Naive B cell (primary cell): Measurements from ENCODE around the gene SMOC1. TPM values are rescaled to one million over a fixed set of nuclear protein-coding genes. Genes with fewer than 3 reads are reported as not detected.
A peak's percentile ranks its signal among the peaks of the same experiment; 100 is the strongest.

ENCODE experiments used
- ATAC-seq, 2 donors: fragments of 150-1000 bp; cut with Tn5 transposase; 2 replicates each; pipeline ENCODE4 v1.10.0; 2021; ENCODE audit warnings: low read depth in 2 of 2, mild to moderate bottlenecking in 2 of 2, moderate library complexity in 2 of 2
- DNase-seq: peaks from one replicate; pipeline ENCODE4 v3.0.0; 2022
- H3K27ac Mint-ChIP-seq, 6 donors: one replicate each; pipeline ENCODE4 v1.8.0; 2020 to 2022; ENCODE audit warnings: mild to moderate bottlenecking in 6 of 6, mixed read lengths in 6 of 6, moderate library complexity in 5 of 6, inconsistent platforms in 2 of 6
- H3K27me3 Mint-ChIP-seq, 3 donors: one replicate each; pipeline ENCODE4 v1.8.0; 2021 to 2022; ENCODE audit warnings: mixed read lengths in 3 of 3, mild to moderate bottlenecking in 1 of 3
- H3K36me3 Mint-ChIP-seq, 2 donors: one replicate each; pipeline ENCODE4 v1.8.0; 2020 to 2022; ENCODE audit warnings: mixed read lengths in 2 of 2, inconsistent platforms in 1 of 2, mild to moderate bottlenecking in 1 of 2
- H3K4me1 Mint-ChIP-seq, 3 donors: one replicate each; pipeline ENCODE4 v1.8.0; 2020 to 2022; ENCODE audit warnings: mixed read lengths in 3 of 3, inconsistent platforms in 1 of 3, mild to moderate bottlenecking in 1 of 3, moderate library complexity in 1 of 3
- H3K4me3 Mint-ChIP-seq, 8 donors: one replicate each; pipeline ENCODE4 v1.8.0; 2020 to 2022; ENCODE audit warnings: mild to moderate bottlenecking in 8 of 8, mixed read lengths in 8 of 8, moderate library complexity in 8 of 8, inconsistent platforms in 2 of 8
- H3K9me3 Mint-ChIP-seq, 7 donors: one replicate each; pipeline ENCODE4 v1.8.0; 2020 to 2022; ENCODE audit warnings: mixed read lengths in 7 of 7, mild to moderate bottlenecking in 5 of 7, inconsistent platforms in 2 of 7, moderate library complexity in 1 of 7
- polyA plus RNA-seq, 6 donors: library from polyadenylated mRNA; unstranded; fragments of 300-500 nt; fragmentation: Illumina TruSeq; gene quantifications; one replicate each; pipeline ENCODE4 v1.2.3, GENCODE V29; 2021; ENCODE audit warnings: low read depth in 6 of 6

Gene SMOC1
- polyA plus RNA-seq, 6 donors from 2014 or later: not detected

DNA sequence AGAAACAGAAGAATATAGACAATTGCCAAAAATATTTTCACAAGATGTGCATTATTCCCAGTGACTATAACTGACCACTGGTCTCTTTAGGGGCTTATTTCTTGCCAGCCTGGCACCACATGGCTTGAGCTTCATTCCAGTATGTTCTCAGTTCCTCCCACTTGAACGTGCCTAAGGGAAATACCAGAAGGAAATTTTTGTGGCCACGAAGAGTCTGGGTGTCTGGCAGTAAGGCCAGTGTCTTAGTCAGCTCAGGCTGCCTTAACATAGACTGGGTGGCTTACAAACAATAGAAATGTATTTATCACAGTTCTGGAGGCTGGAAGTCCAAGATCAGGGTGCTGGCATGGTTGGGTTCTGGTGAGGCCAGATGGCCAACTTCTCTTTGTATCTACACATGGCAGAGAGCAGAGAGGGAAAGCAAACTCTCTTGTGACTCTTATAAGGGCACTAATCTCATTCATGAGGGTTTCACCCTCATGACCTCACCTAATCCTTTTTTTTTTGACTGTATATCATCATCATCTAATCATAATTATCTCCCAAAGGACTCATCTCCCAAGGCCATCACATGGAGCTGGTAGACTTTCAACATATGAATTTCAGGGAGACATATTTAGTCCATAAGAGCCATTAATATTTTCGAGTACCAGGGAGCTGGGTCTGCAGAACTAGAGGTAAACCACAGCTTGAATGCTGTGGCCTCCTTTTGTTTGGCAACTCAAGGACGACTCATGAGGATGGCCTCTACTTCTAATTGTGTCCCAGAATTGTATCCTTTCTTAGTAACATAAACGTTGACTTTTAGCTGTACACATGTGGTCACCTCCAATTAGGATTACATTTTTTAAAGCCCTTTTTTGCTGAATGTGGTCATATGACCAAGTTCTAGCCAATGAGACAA lies 5.1 kb upstream of the SMOC1 start:
- Mint-ChIP-seq H3K36me3 (no peaks in the 10 kb centered on the region), H3K4me3 (no peak overlapping the region), H3K27ac (no peak overlapping the region), H3K4me1 (peaks cover 0 to 4% (median 0%) of the 10 kb centered on the region in 3 donors), H3K27me3 (peaks cover 24 to 48% (median 24%) of the 10 kb centered on the region in 3 donors), H3K9me3 (peaks cover 0 to 24% (median 9%) of the 10 kb centered on the region in 7 donors)
- DNase-seq (no peak), ATAC-seq (no peak)

GRCh38 chr14:69876221-69876847 lies 2.9 kb upstream of the SMOC1 start:
- ATAC-seq (no peak), DNase-seq (no peak)
- peaks cover 35 to 57% (median 43%) of the 10 kb centered on the region in 3 donors for H3K27me3 Mint-ChIP-seq
- peaks cover 0 to 15% (median 9%) of the 10 kb centered on the region in 7 donors for H3K9me3 Mint-ChIP-seq
- peaks cover 0 to 4% (median 0%) of the 10 kb centered on the region in 3 donors for H3K4me1 Mint-ChIP-seq
- H3K27ac Mint-ChIP-seq: no peak overlapping the region
- no peak overlapping the region for H3K4me3 Mint-ChIP-seq
- no peaks in the 10 kb centered on the region for H3K36me3 Mint-ChIP-seq

DNA sequence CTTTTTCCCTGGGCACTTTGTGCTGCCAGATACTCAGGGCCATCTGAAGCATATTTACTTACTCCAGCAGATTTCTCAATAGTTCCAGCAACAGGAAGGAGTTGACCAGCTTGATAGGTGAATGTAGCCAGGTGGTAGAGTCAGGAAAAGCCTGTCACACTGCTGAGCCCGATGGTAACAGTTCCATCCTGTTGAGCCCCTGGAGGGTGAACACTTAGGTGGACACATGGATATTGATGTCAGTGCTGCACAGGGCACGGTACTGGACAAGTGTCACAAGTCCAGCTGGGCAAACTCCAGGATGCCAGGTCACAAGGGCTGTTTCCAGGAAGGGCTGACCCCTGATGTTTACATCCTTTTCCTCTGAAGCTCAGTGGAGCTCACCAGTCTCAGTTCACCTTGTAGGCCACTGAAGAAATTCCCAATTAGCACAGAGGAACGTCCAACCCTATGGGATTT lies 2.3 kb upstream of the SMOC1 start:
- Mint-ChIP-seq H3K9me3 (peaks cover 0 to 15% (median 9%) of the 10 kb centered on the region in 7 donors), H3K27me3 (peaks cover 40 to 63% (median 48%) of the 10 kb centered on the region in 3 donors), H3K4me3 (no peak overlapping the region), H3K4me1 (peaks cover 0 to 4% (median 0%) of the 10 kb centered on the region in 3 donors), H3K27ac (no peak overlapping the region), H3K36me3 (no peaks in the 10 kb centered on the region)
- DNase-seq (no peak), ATAC-seq (no peak)

DNA sequence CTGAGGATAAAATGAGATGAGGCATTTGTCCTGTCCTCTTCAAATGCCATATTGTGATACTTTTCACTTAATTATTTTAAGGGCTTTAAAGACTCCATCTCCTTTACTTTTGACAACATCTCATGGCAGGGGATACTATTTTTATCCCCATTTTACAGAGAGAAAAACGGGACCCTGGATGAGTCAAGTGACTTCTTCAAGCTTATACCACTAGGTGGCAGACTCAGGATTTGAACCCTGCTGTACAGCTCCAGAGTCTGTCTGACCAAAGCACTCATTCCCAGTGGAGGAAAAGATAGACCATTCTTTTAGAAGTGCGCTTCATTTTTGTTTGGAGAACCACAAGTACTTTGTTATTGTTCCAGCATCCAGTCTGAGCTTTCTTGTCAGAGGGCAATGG lies 1.7 kb upstream of the SMOC1 start:
- Mint-ChIP-seq H3K4me3 (no peak overlapping the region), H3K36me3 (no peaks in the 10 kb centered on the region), H3K27ac (no peak overlapping the region), H3K27me3 (peaks cover 38 to 69% (median 53%) of the 10 kb centered on the region in 3 donors), H3K9me3 (peaks cover 0 to 15% (median 9%) of the 10 kb centered on the region in 7 donors), H3K4me1 (peaks cover 0 to 4% (median 0%) of the 10 kb centered on the region in 3 donors)
- DNase-seq (no peak), ATAC-seq (no peak)

DNA sequence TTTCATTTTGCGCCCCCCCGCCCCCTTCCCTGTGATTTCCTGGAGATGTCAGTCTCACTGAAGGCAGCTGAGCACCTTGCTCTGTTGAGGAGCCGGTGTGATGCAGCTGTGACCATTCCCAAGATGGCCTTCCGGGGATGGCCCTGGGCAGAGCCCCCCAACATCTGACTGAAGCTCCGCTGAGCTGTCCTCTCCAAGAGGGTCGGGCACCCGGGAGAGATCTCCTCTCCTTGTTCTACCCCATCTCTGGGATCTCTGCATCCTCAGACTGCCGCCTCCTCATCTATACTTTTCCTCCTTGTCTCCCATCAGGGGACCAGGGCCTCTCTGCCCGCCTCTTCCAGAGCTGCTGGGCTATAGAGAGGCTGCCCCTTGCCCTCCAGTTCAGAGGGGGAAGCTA lies 965 bp upstream of the SMOC1 start:
- H3K27ac Mint-ChIP-seq: no peak overlapping the region
- H3K4me1 Mint-ChIP-seq: peaks cover 0 to 4% (median 0%) of the 10 kb centered on the region in 3 donors
- peaks cover 0 to 15% (median 9%) of the 10 kb centered on the region in 7 donors for H3K9me3 Mint-ChIP-seq
- ATAC-seq (no peak), DNase-seq (no peak)
- H3K27me3 Mint-ChIP-seq: peaks cover 36 to 71% (median 53%) of the 10 kb centered on the region in 3 donors
- H3K4me3 Mint-ChIP-seq: no peak overlapping the region
- no peaks in the 10 kb centered on the region for H3K36me3 Mint-ChIP-seq

- no peaks in the 10 kb centered on the region for H3K36me3 Mint-ChIP-seq
- H3K4me3 Mint-ChIP-seq: peak overlapping the region in 1 of 8 donors; percentile 36
- peaks cover 0 to 4% (median 0%) of the 10 kb centered on the region in 3 donors for H3K4me1 Mint-ChIP-seq
- DNase-seq (no peak), ATAC-seq (no peak)
- H3K27ac Mint-ChIP-seq: no peak overlapping the region
- H3K27me3 Mint-ChIP-seq: peaks cover 42 to 78% (median 70%) of the 10 kb centered on the region in 3 donors
- peaks cover 0 to 2% (median 0%) of the 10 kb centered on the region in 7 donors for H3K9me3 Mint-ChIP-seq
These were observed 850 bp downstream of the SMOC1 start for GRCh38 chr14:69880044-69880487.

DNA sequence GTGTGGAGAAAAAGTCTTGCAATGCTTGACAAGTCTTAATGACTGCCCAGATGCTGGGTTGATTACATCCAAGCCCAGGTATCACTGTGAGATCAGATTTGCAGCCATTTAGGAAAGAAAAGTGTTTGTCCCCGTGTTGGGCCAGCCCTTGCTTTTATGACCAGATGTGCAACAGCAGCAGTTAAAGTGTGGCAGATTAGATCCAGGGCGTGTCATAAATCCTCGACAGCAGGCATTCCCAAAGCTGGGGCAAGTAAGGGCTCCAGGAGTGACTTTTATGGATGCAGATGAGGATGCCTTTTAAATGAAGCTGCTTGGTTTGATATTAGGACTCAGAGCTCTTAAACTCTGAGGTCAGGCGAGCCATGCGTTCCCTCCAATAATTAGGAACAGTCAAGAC lies 1.7 kb downstream of the SMOC1 start:
- Mint-ChIP-seq H3K27ac (no peak overlapping the region), H3K4me1 (peaks cover 0 to 4% (median 0%) of the 10 kb centered on the region in 3 donors), H3K9me3 (peaks cover 0 to 1% (median 0%) of the 10 kb centered on the region in 7 donors), H3K36me3 (no peaks in the 10 kb centered on the region), H3K4me3 (peak overlapping the region in 1 of 8 donors; percentile 33), H3K27me3 (peaks cover 42 to 75% (median 70%) of the 10 kb centered on the region in 3 donors)
- ATAC-seq (no peak), DNase-seq (no peak)

DNA sequence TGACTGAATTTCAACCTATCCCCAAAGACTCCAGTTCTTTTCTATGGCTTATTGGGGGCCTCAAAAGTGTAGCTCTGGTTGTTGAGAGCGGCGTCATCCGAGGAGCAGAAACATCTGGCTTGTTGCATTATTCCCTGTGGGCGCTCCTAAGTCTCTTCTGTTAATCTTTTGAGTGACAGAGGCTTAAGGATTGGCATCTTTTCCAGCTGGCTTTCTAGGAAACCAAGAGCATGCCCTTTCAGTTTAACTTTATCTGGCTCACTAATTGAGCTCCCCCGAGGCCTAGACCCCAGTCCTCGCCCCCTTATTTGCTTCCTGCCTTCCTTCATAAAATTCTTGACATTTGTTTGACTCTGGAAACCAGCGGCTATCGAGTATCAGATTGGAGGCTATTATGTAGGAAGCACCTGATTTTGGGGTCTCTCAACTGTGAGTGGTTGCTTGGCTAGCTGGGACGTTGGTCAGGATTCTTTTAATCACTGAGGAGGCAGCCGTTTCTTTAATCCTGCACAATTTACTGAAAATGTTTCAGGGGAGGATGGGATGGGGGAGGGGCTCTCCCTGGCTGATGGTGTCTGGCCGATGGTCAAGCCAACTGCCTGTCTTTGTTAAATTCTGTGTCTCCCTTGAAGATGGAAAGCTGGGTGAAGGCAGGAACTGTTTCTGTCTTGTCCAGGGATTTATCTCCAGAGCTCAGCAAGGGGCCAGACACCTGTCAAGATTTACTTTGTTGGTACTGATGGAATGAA lies 3.1 kb downstream of the SMOC1 start:
- Mint-ChIP-seq H3K9me3 (peaks cover 0 to 1% (median 0%) of the 10 kb centered on the region in 7 donors), H3K4me3 (no peak overlapping the region), H3K4me1 (peaks cover 0 to 4% (median 0%) of the 10 kb centered on the region in 3 donors), H3K36me3 (no peaks in the 10 kb centered on the region), H3K27me3 (peaks cover 38 to 74% (median 70%) of the 10 kb centered on the region in 3 donors), H3K27ac (no peak overlapping the region)
- DNase-seq (no peak), ATAC-seq (no peak)

- ATAC-seq: no peak
- Mint-ChIP-seq H3K27me3 (peaks cover 38 to 68% (median 67%) of the 10 kb centered on the region in 3 donors), H3K36me3 (no peaks in the 10 kb centered on the region), H3K4me1 (peaks cover 0 to 4% (median 0%) of the 10 kb centered on the region in 3 donors), H3K9me3 (peaks cover 0 to 1% (median 0%) of the 10 kb centered on the region in 7 donors), H3K4me3 (no peak overlapping the region), H3K27ac (peak overlapping the region in 1 of 6 donors; percentile 0)
- DNase-seq: no peak
These were observed 3.7 kb downstream of the SMOC1 start for GRCh38 chr14:69882915-69883314.

DNA sequence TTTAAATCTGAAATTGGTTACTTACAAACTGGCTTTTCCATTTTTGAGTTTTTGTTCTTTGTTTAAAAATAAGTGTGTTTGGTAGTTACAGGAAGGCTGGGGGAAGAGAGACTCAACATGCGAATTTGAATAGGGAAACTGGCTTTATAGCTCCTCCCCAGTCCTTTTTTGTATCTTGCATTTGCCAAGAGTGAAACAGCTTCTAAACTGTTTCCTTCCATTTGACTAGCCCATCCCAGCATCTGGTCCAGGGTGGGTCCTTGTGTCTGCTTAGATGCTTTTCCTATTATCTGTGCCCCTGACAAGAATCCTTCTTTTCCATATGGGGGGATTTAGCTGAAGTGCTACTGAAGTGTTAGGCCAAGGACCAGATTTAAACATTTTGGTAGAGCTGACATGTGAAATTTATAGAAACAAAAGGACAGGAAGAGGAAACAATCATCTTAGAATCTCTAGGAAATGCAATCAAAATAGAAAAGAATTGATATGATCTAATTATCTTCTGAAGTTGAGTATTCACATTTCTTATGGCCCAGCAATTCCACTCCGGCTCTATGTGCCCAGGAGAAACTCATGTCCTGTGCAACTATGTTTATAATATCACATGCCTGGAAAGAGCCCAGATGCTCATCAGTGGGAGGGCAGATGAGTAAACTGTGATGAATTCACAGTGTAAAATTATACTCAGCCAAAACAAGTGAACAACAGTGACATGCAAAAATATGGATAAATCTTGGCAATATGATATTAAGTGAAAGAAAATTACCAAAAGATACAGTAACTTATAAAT lies 7.4 kb downstream of the SMOC1 start:
- Mint-ChIP-seq H3K9me3 (peaks cover 0 to 11% (median 2%) of the 10 kb centered on the region in 7 donors), H3K27me3 (peaks cover 18 to 48% (median 34%) of the 10 kb centered on the region in 3 donors), H3K4me1 (no peaks in the 10 kb centered on the region), H3K36me3 (no peaks in the 10 kb centered on the region), H3K4me3 (no peak overlapping the region), H3K27ac (peak overlapping the region in 1 of 6 donors; percentile 41)
- ATAC-seq: no peak
- DNase-seq: no peak

GRCh38 chr14:69887740-69888657 lies 8.8 kb downstream of the SMOC1 start:
- H3K27ac Mint-ChIP-seq: no peak overlapping the region
- H3K36me3 Mint-ChIP-seq: no peaks in the 10 kb centered on the region
- peak overlapping the region in 1 of 8 donors; percentile 7 for H3K4me3 Mint-ChIP-seq
- DNase-seq (no peak), ATAC-seq (no peak)
- H3K9me3 Mint-ChIP-seq: peaks cover 0 to 11% (median 2%) of the 10 kb centered on the region in 7 donors
- peaks cover 12 to 39% (median 27%) of the 10 kb centered on the region in 3 donors for H3K27me3 Mint-ChIP-seq
- H3K4me1 Mint-ChIP-seq: no peaks in the 10 kb centered on the region
